VCaP (cell line): ENCODE data around the gene ADK.

ENCODE experiments used
- H3K27ac ChIP-seq: fragments of 450-650 bp; 2 replicates; pipeline ENCODE4 v1.5.1; 2017
- TF ChIP-seq, protein P1 (sequence below): fragments of 450-650 bp; conservative IDR thresholded peaks from 2 replicates; pipeline ENCODE4 v1.5.1; 2017; ENCODE audit warnings: mild to moderate bottlenecking, moderate library complexity

Gene ADK

DNA sequence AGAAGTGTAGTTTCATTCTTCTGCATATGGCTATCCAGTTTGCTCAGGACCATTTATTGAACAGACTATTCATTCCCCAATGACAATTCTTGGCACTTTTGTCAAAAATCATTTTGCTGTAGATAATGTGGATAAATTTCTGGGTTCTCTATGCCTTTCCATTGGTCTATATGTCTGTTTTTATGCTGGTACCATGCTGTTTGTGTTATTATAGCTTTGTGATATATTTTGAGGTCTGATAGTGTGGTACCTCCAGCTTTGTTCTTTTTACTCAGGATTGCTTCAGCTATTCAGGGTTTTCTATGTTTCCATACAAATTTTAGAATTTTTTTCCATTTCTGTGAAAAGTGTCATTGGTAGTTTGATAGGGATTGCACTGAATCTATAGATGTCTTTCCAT lies 360.0 kb downstream of the ADK start:
- TF ChIP-seq, protein P1, sequence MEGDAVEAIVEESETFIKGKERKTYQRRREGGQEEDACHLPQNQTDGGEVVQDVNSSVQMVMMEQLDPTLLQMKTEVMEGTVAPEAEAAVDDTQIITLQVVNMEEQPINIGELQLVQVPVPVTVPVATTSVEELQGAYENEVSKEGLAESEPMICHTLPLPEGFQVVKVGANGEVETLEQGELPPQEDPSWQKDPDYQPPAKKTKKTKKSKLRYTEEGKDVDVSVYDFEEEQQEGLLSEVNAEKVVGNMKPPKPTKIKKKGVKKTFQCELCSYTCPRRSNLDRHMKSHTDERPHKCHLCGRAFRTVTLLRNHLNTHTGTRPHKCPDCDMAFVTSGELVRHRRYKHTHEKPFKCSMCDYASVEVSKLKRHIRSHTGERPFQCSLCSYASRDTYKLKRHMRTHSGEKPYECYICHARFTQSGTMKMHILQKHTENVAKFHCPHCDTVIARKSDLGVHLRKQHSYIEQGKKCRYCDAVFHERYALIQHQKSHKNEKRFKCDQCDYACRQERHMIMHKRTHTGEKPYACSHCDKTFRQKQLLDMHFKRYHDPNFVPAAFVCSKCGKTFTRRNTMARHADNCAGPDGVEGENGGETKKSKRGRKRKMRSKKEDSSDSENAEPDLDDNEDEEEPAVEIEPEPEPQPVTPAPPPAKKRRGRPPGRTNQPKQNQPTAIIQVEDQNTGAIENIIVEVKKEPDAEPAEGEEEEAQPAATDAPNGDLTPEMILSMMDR, result no peak
- H3K27ac ChIP-seq, result no peak overlapping the region

DNA sequence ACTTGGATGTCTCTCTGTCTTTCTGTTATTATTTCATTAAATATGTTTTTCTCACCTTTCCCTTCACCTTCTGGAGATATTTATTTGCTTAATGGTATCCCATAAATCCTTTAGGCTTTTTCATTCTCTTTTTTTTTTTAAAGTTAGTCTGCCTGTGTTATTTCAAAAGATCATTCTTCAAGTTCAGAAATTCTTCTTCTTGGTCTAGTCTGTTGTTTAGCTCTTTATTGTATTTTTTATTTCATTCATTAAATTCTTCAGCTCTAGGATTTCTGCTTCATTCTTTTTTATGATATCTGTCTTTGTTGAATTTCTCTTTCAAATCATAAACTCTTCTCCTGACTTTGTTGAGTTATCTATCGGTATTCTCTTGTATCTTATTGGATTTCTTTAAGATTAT lies 363.3 kb downstream of the ADK start:
- TF ChIP-seq, protein P1, result no peak

DNA sequence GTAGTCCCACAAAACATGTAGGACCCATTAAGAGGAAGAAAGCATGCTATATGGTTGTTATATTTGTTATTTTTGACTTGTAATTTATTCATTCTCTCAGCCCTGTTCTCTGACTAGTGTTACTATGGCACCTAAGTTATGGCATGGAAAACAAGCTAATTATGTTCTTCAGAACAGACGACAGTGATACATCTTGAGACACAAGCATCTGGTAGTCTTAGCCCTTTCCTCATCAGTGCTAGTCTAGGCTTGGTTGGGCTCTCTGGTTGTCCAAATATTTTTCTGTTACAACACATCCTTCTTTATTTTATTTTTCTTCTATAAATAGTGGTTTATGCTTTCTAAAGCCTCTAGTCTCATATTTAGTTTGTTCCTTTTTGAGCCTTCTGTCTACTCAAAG lies 367.0 kb downstream of the ADK start:
- no peak overlapping the region for H3K27ac ChIP-seq
- TF ChIP-seq, protein P1, result no peak

More for the DNA sequence above, 363.3 kb downstream of the ADK start:
- no peak overlapping the region for H3K27ac ChIP-seq

DNA sequence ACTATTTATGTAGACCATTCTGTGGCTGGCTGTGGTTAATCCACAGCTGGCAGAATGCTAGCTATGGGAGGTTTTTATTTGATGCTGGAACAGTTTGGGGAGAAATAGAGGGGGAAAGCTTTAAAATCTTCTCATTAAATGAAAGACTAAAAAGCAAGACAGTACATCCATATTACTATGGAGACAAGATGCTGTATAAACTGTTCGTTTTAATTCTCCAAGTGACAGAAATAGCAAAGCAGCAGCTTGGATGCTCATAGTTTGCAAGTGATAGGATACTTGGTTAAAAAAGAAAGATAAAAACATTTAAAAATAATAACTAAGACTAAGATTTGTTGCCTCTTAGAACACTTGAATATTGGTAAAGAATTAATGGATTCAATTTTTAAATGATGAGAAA lies 370.5 kb downstream of the ADK start:
- TF ChIP-seq, protein P1, result no peak
- H3K27ac ChIP-seq, result no peak overlapping the region

DNA sequence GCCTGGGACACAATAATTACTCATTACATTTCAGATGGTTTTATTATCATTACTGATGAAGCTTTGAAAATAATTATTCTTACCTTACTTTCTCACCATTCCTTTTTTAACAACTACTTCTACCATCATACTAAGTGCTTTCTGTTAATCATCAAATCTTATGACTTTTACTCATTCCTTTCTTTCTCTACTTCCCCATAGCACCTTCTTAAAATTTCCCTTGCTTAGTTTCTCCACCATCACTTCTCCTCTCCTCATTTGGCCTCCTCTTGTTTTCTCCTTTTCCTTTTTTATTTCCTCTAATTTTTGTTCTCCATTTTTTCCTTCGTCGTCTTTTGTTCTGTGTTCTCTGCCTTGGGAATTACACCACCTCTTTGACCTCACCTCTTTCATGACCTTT lies 372.2 kb downstream of the ADK start:
- TF ChIP-seq, protein P1, result no peak
- no peak overlapping the region for H3K27ac ChIP-seq

DNA sequence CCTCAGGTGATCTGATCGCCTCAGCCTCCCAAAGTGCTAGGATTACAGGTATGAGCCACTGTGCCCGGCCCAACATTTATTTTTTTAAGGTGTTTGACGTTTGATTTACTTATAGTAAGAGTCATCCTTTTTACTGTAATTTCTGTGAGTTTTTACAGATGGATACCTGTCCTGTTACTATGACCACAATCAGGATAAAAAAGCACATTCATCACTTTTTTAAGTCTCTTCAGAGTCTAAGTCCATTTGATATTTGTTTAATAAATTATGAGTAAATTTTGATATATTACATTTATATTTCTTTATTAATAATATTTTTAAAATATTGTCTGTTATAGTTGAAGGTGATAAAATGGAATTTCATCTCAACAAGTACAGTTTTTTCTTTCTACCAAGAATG lies 374.9 kb downstream of the ADK start:
- TF ChIP-seq, protein P1, result no peak

DNA sequence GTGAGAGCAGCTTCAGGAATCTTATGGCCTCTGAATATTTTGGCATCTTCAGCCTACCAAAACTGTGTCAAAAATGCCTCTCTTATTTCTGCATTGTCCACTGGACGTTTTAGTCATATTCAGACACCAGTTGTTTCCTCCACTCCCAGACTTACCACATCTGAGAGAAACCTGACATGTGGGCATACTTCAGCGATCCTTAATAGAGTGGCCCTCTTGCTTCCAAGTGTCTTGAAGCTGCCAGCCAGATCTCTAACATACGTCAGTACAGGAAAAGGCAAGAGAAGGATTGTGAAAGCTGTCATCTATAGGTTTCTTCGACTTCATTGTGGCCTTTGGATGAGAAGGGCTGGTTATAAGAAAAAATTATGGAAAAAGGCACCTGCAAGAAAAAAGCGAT lies 376.6 kb downstream of the ADK start:
- H3K27ac ChIP-seq, result peak overlapping the region; percentile 70

More for the DNA sequence above, 374.9 kb downstream of the ADK start:
- no peak overlapping the region for H3K27ac ChIP-seq

DNA sequence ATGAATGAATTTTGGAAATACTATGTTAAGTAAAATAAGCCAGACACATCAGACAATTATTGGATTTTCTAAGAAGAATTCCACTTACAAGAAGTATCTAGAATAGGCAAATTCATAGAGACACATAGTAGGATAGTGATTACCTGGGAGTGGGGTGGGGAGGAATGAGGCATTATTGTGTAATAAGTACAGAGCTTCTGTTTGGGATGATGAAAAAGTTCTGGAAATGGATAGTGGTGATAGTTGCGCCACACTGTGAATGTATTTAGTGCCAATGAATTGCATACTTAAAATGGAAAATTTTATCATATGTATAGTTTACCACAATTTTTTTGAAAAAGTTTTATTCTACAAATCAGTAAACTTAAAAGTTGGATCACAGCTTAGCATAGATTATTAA lies 378.2 kb downstream of the ADK start:
- TF ChIP-seq, protein P1, result no peak

More for the DNA sequence above, 378.2 kb downstream of the ADK start:
- H3K27ac ChIP-seq, result no peak overlapping the region
